Calu3 (cell line): ENCODE measurements around the gene ADAMTS18. TPM values are rescaled to one million over a fixed set of nuclear protein-coding genes. Genes with fewer than 3 reads are reported as not detected.

Experiments used
- BruUV-seq: library from RNA; stranded (reverse); fragments of 400-500 nt; replicated peaks from 2 replicates; lab custom pipeline; 2021; lab: Mats Ljungman, UMichigan
- CTCF ChIA-PET: fragments of 300-600 bp; sonication (Branson Sonifier 250); formaldehyde crosslinking; loops from one replicate; lab custom pipeline; 2022; ENCODE audit warnings: antibody characterized with exemption; lab: Charles Lee
- DNase-seq: peaks from one replicate; pipeline ENCODE4 v3.0.0; 2022
- H3K27ac Mint-ChIP-seq: one replicate; pipeline ENCODE4 v1.8.0; 2022; ENCODE audit warnings: mixed read lengths; ENCODE audit not compliant: unreplicated experiment
- H3K27me3 Mint-ChIP-seq: one replicate; pipeline ENCODE4 v1.8.0; 2022; ENCODE audit warnings: mixed read lengths; ENCODE audit not compliant: unreplicated experiment
- H3K36me3 Mint-ChIP-seq: one replicate; pipeline ENCODE4 v1.8.0; 2022; ENCODE audit warnings: mild to moderate bottlenecking, moderate library complexity, mixed read lengths; ENCODE audit not compliant: insufficient read depth, unreplicated experiment
- H3K4me1 Mint-ChIP-seq: one replicate; pipeline ENCODE4 v1.8.0; 2022; ENCODE audit warnings: mild to moderate bottlenecking, low read depth, mixed read lengths; ENCODE audit not compliant: unreplicated experiment
- H3K4me3 Mint-ChIP-seq: one replicate; pipeline ENCODE4 v1.8.0; 2022; ENCODE audit warnings: mild to moderate bottlenecking, low read depth, moderate library complexity, mixed read lengths; ENCODE audit not compliant: unreplicated experiment
- H3K9me3 Mint-ChIP-seq: one replicate; pipeline ENCODE4 v1.8.0; 2022; ENCODE audit warnings: low read depth, mixed read lengths; ENCODE audit not compliant: unreplicated experiment
- CTCF ChIP-seq: fragments of 200-600 bp; IDR thresholded peaks from one replicate; pipeline ENCODE4 v1.8.0; 2022; ENCODE audit warnings: antibody characterized with exemption; ENCODE audit not compliant: unreplicated experiment
- intact Hi-C: fragments of 100-400 bp; cut with micrococcal nuclease; formaldehyde crosslinking; loops from one replicate; pipeline ENCODE4 v1.10.0; 2022; ENCODE audit not compliant: unreplicated experiment
- total RNA-seq: library from RNA; stranded (reverse); gene quantifications from 2 replicates; pipeline ENCODE4 v1.2.3, GENCODE V29; 2022

ADAMTS18 gene
- total RNA-seq, 1 experiment from 2014 or later, result not detected

- no peak for TF ChIP-seq CTCF
- Mint-ChIP-seq H3K27me3 (no peaks in the 10 kb centered on the region), H3K36me3 (no peaks in the 10 kb centered on the region), H3K9me3 (no peaks in the 10 kb centered on the region), H3K27ac (peak overlapping the region; percentile 74), H3K4me1 (peaks cover 51% of the 10 kb centered on the region), H3K4me3 (peak overlapping the region; percentile 33)
- intact Hi-C loops, result loop anchor here (2.0 to 5.0 kb wide), 3 partner anchors 16 to 122 kb away; no protein-coding TSS in a partner anchor
- CTCF ChIA-PET, result interaction anchor here (0.6 to 1.0 kb wide), 4 partner anchors 9 to 112 kb away, joined by 3 to 5 read pairs (median 4); no protein-coding TSS in a partner anchor
- no TSS peak for BruUV-seq
- DNase-seq, result peak; percentile 55
Measured at GRCh38 chr16:77359065-77359502, 75.8 kb downstream of the ADAMTS18 start.

- H3K27ac Mint-ChIP-seq, result no peak overlapping the region
- H3K4me3 Mint-ChIP-seq, result no peak overlapping the region
- DNase-seq, result no peak
- H3K9me3 Mint-ChIP-seq, result peaks cover 3% of the 10 kb centered on the region
- BruUV-seq, result no TSS peak
- H3K4me1 Mint-ChIP-seq, result peaks cover 35% of the 10 kb centered on the region
- H3K36me3 Mint-ChIP-seq, result no peaks in the 10 kb centered on the region
- no peaks in the 10 kb centered on the region for H3K27me3 Mint-ChIP-seq
- no peak for TF ChIP-seq CTCF
- CTCF ChIA-PET, result no interaction called here
- intact Hi-C loops, result no loop called here
Measured at GRCh38 chr16:77353587-77354263, 81.1 kb downstream of the ADAMTS18 start.

GRCh38 chr16:77344341-77344740 lies 90.5 kb downstream of the ADAMTS18 start:
- CTCF ChIA-PET, result no interaction called here
- no peak for TF ChIP-seq CTCF
- Mint-ChIP-seq H3K36me3 (no peaks in the 10 kb centered on the region), H3K27ac (no peak overlapping the region), H3K9me3 (peaks cover 7% of the 10 kb centered on the region), H3K27me3 (no peaks in the 10 kb centered on the region), H3K4me3 (no peak overlapping the region), H3K4me1 (peaks cover 7% of the 10 kb centered on the region)
- DNase-seq, result peak; percentile 38
- no TSS peak for BruUV-seq
- intact Hi-C loops, result no loop called here

GRCh38 chr16:77336637-77337036 lies 98.2 kb downstream of the ADAMTS18 start:
- no TSS peak for BruUV-seq
- no peak for TF ChIP-seq CTCF
- H3K36me3 Mint-ChIP-seq, result peaks cover 4% of the 10 kb centered on the region
- H3K9me3 Mint-ChIP-seq, result no peaks in the 10 kb centered on the region
- intact Hi-C loops, result no loop called here
- no peak overlapping the region for H3K27ac Mint-ChIP-seq
- no peak overlapping the region for H3K4me3 Mint-ChIP-seq
- DNase-seq, result no peak
- CTCF ChIA-PET, result no interaction called here
- peaks cover 11% of the 10 kb centered on the region for H3K4me1 Mint-ChIP-seq
- H3K27me3 Mint-ChIP-seq, result no peaks in the 10 kb centered on the region
